GM18499 (cell line): ENCODE measurements around the gene OBSCN.

Experiments used
- ATAC-seq: cut with Tn5 transposase; IDR thresholded peaks from one replicate; pipeline ENCODE4 v1.9.1; 2021; ENCODE audit warnings: moderate number of reproducible peaks; ENCODE audit not compliant: insufficient read depth, unreplicated experiment

OBSCN gene

GRCh38 chr1:228408041-228408868 is 200.4 kb downstream of the OBSCN start:
- no peak for ATAC-seq

- ATAC-seq = no peak
Observed at GRCh38 chr1:228408869-228409805, 201.3 kb downstream of the OBSCN start.

DNA sequence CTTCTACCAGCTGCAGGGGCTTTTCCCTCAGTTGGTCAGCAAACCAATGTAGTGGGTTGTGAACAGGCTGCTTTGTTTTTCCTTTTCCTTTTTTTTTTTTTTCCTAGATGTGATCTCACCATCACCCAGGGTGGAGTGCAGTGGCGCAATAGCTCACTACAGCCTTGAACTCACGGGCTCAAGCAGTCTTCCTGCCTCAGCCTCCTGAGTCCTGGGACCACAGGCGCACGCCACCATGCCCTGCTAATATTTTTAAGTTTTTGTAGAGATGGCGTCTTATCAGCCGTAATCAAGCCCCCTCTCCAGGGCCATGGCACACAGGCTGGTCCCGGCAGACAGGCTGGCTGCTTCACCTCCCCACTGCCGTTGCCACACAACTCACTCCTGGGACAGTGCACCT is 202.2 kb downstream of the OBSCN start:
- ATAC-seq = no peak

DNA sequence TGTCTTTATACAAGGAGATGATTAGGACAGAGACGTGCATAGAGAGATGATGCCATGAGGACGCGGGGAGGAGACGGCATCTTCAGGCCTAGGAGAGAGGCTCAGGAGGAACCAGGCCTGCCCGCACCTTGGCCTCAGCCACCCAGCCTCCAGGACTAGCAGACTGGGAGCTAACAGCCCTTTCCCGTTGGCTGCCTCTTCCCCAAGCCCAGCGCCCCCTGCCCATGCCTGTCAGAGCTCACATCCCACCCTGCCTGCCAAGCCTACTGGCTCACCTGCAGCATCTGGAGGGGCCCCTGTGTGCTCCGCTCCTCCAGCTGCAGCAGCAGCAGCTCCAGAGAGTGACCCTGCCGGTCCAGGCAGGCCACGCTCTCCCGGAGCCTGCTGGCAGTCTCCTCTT is 202.8 kb downstream of the OBSCN start:
- no peak for ATAC-seq

DNA sequence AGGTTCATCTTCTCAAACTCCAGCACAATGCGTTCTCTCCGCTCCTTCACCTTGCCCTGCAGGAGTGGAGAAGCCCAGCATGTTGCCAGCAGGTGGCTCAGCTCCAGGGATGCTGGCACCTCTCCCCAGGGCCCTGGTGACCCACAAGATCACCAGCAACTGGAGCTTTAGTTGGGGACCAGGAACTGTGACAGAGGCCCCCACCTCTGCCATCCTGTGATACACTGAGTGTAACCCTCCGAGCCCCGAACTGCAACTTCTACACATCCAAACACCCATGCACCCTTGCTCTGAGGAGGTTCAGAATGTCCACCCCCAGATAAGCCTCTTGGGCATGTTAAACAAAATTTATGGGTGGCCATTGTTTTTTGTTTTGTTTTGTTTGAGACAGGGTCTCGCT is 203.3 kb downstream of the OBSCN start:
- ATAC-seq = no peak

DNA sequence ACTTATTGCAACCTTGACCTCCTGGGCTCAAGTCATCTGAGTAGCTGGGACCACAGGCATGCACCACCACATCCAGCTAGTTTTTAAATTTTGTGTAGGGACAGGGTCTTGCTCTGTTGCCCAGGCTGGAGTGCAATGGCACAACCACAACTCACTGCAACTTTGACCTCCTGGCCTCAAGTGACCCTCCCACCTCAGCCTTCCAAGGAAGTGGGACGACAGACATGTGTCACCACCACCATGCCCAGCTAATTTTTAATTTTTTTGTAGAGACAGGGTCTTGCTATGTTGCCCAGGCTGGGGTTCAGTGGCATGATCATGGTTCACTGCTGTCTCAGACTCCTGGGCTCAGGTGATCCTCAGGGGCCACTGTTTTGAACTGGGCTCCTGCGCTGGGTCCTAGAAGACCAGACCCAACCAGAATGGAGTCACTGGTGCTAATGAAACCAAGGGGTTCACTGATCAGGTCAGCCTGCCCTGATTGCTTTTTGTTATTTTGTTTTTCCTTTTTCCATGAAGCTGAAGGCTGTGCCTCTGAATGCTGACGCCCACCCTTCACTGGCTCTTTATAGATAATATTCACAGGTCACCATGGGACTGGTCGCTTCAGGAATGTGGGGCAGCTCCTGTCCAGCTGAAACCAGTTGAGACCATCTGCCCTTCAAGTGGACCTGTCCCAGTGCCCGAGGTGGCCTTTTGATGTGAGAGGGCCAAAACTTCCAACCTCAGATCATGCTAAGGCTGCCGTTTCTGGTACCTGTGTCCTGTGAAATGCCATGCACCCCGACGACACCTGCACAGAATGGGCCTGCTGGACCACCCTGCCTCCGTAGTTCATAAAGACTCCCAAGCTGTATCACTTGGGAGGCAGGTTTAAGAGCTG is 203.9 kb downstream of the OBSCN start:
- ATAC-seq = no peak

GRCh38 chr1:228413241-228414010 is 205.6 kb downstream of the OBSCN start:
- ATAC-seq = no peak

DNA sequence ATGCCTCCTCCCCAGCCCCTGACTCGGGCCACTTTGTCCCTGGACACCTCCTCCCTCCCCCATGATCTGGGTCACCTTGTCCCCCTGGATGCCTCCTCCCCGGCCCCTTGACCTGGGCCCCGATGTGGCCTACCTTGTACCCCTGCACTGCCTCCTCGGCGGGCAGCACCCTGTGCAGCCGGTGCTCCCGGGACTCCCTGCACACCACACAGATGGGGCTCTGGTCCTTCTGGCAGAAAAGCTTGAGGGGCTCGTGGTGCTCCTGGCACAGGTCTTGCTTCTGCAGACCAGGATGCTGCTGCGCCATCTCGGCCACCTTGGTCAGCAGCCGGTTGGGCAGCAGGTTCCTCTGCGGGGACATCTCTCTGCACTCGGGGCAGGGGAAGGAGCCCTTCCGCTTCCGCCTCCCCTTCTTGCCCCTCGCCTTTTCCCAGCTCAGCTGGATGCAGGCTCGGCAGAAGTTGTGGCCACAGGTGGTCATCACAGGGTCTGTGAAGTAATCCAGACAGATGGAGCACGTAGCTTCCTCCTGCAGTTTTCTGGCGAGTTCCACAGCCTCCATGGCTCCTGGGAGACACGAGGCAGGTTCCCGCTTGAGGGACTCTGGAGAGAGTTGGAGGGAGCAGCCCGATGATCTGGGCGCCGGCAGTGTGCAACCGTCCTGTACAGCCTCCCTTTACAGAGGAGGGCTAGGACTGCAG is 206.8 kb downstream of the OBSCN start:
- ATAC-seq = no peak

GRCh38 chr1:228415221-228415620 is 207.4 kb downstream of the OBSCN start:
- ATAC-seq = no peak

GRCh38 chr1:228415853-228416216 is 208.0 kb downstream of the OBSCN start:
- ATAC-seq = no peak

GRCh38 chr1:228416217-228416933 is 208.5 kb downstream of the OBSCN start, which contains the start of gene TRIM17:
TRIM17 (minus strand) TSS chr1:228416861; CDS start chr1:228415072, 1,789 bp downstream.
- no peak for ATAC-seq

- no peak for ATAC-seq
Observed at GRCh38 chr1:228417061-228417460, 209.2 kb downstream of the OBSCN start.

DNA sequence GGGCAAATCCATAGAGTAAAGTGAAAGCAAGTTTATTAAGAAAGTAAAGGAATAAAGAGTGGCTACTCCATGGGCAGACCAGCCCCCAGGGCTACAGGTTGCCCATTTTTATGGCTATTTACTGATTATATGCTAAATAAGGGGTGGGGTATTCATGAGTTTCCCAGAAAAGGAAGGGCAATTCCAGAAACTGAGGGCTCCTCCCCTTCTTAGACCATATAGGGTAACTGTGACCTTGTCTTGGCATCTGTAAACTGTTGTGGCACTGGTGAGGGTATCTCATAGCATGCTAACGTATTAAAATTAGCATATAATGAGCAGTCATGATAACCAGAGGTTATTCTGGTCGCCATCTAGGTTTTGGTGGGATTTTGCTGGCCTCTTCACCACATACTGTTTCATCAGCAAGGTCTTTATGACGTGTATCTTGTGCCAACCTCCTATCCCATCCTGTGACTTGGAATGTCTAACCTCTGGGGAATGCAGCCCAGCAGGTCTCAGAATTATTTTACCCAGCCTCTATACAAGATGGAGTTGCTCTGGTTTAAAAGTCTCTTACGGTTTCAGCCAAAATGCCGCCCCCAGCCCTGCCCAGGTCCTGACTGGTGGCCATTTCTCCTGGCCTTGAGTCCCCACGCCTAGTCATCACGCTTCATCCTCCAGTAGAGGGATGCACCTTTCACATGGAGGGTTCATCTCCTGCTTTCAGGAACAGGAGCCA is 209.8 kb downstream of the OBSCN start:
- ATAC-seq = no peak

- no peak for ATAC-seq
Observed at GRCh38 chr1:228420968-228421826, 213.4 kb downstream of the OBSCN start.

DNA sequence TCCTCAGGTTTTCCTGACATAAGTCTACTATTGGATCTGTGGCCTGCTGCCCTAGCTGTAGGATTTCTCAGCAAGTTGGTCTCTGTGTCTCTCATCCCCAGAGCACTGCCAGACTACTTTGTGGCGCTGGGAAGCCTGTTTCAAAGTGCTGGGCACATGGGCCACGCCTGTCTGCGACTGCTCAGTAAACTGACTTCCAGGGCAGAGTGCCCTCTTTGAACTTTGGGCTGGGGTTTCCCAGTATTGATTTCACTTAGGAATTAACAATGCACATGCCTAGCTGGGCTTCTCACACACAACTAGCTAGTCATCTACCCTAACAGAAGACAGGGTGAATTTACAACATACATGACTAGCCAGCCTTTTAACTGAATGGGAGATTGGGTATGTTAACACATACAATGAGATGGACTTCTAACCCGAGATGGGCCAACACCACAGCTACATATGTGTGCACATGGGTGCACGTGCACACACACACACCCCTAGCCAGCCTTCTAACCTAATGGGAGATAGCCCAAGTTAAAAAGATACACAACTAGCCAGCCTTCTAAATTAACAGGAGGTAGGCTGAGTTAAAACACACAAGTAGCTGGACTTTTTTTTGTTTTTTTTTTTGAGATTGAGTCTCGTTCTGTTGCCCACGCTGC is 215.7 kb downstream of the OBSCN start:
- ATAC-seq = no peak
